IMR-90 (cell line): ENCODE results near the gene PSKH1. TPM values are rescaled to one million over a fixed set of nuclear protein-coding genes. Genes with fewer than 3 reads are reported as not detected.

Experiments used
- ATAC-seq: fragments of 200-7000 bp; cut with Tn5 transposase; 2 replicates; pipeline ENCODE4 v1.9.1; 2020; ENCODE audit warnings: low read depth, mild to moderate bottlenecking, moderate library complexity
- BruUV-seq: library from RNA; stranded (reverse); fragments of 400-500 nt; replicated peaks from 2 replicates; lab custom pipeline; 2021; lab: Mats Ljungman, UMichigan
- CTCF ChIA-PET: fragments of 300-600 bp; formaldehyde crosslinking; extraction: SDS; loops from one replicate; lab custom pipeline; 2021; ENCODE audit warnings: antibody characterized with exemption; lab: Yijun Ruan, JAX
- POLR2A ChIA-PET: fragments of 300-600 bp; sonication (Branson Sonifier 250); formaldehyde crosslinking; loops from one replicate; lab custom pipeline; 2022; ENCODE audit warnings: antibody characterized with exemption; ENCODE audit not compliant: unreplicated experiment; lab: Charles Lee
- DNase-seq: peaks from one replicate; pipeline ENCODE4 v3.0.0; 2013
- H2AFZ ChIP-seq: replicated peaks from 2 replicates; pipeline ENCODE3; 2013; ENCODE audit warnings: low read length, mild to moderate bottlenecking; ENCODE audit not compliant: poor library complexity
- H2AK5ac ChIP-seq: 2 replicates; pipeline ENCODE4 v1.6.1; 2013; ENCODE audit warnings: low read depth, low read length, inconsistent platforms
- H2AK9ac ChIP-seq: replicated peaks from 2 replicates; pipeline ENCODE3; 2013; ENCODE audit warnings: mild to moderate bottlenecking, low read depth, low read length, moderate library complexity; ENCODE audit not compliant: poor library complexity
- H2BK120ac ChIP-seq: 2 replicates; pipeline ENCODE4 v1.6.1; 2013; ENCODE audit warnings: low read depth, low read length, inconsistent platforms
- H2BK15ac ChIP-seq: 3 replicates; pipeline ENCODE4 v1.6.1; 2013; ENCODE audit warnings: low read depth, low read length, inconsistent platforms
- H2BK20ac ChIP-seq: 2 replicates; pipeline ENCODE4 v1.6.1; 2013; ENCODE audit warnings: low read depth, mild to moderate bottlenecking, inconsistent platforms, low read length, moderate library complexity
- H2BK5ac ChIP-seq: 2 replicates; pipeline ENCODE4 v1.6.1; 2013; ENCODE audit warnings: mild to moderate bottlenecking, low read depth, low read length, inconsistent platforms; ENCODE audit not compliant: poor library complexity, severe bottlenecking
- H3K14ac ChIP-seq: replicated peaks from 2 replicates; pipeline ENCODE4 v1.6.1; 2013; ENCODE audit warnings: low read depth, low read length, inconsistent platforms
- H3K18ac ChIP-seq: 2 replicates; pipeline ENCODE4 v1.6.1; 2013; ENCODE audit warnings: low read depth, low read length, control low read depth
- H3K23ac ChIP-seq: 2 replicates; pipeline ENCODE4 v1.6.1; 2013; ENCODE audit warnings: low read depth, low read length, inconsistent platforms
- H3K27ac ChIP-seq: 2 replicates; pipeline ENCODE4 v1.5.1; 2013; ENCODE audit warnings: mild to moderate bottlenecking, control low read depth, low read length; ENCODE audit not compliant: insufficient read depth
- H3K27me3 ChIP-seq: 2 replicates; pipeline ENCODE4 v1.6.1; 2013; ENCODE audit warnings: low read length; ENCODE audit not compliant: control insufficient read depth, insufficient read depth
- H3K36me3 ChIP-seq: 2 replicates; pipeline ENCODE4 v1.6.1; 2013; ENCODE audit warnings: low read length, mixed read lengths; ENCODE audit not compliant: control insufficient read depth, insufficient read depth
- H3K4ac ChIP-seq: 2 replicates; pipeline ENCODE4 v1.6.1; 2013; ENCODE audit warnings: low read depth, low read length, inconsistent platforms
- H3K4me1 ChIP-seq: 2 replicates; pipeline ENCODE4 v1.6.1; 2013; ENCODE audit warnings: low read length, mixed read lengths; ENCODE audit not compliant: control insufficient read depth, insufficient read depth
- H3K4me2 ChIP-seq: 2 replicates; pipeline ENCODE4 v1.6.1; 2013; ENCODE audit warnings: low read depth, mild to moderate bottlenecking, control low read depth, low read length, moderate library complexity
- H3K4me3 ChIP-seq: 2 replicates; pipeline ENCODE4 v1.5.1; 2013; ENCODE audit warnings: low read depth, mild to moderate bottlenecking, control low read depth, low read length, moderate library complexity; ENCODE audit not compliant: insufficient read depth
- H3K56ac ChIP-seq: 2 replicates; pipeline ENCODE4 v1.6.1; 2013; ENCODE audit warnings: low read length, inconsistent platforms; ENCODE audit not compliant: insufficient read depth; ENCODE audit errors: extremely low read depth
- H3K79me1 ChIP-seq, 2 experiments: 2 replicates each; pipeline ENCODE4 v1.6.1; 2013; ENCODE audit warnings: low read length in 2 of 2, inconsistent platforms in 1 of 2, low read depth in 1 of 2
- H3K9ac ChIP-seq: 2 replicates; pipeline ENCODE4 v1.6.1; 2013; ENCODE audit warnings: low read depth, low read length, control low read depth
- H3K9me1 ChIP-seq: 2 replicates; pipeline ENCODE4 v1.6.1; 2013; ENCODE audit warnings: low read length, inconsistent platforms; ENCODE audit not compliant: insufficient read depth
- H3K9me3 ChIP-seq: 2 replicates; pipeline ENCODE4 v1.6.1; 2013; ENCODE audit warnings: low read length; ENCODE audit not compliant: control insufficient read depth, insufficient read depth
- H4K20me1 ChIP-seq: 2 replicates; pipeline ENCODE4 v1.6.1; 2013; ENCODE audit warnings: low read length, inconsistent platforms; ENCODE audit not compliant: insufficient read depth
- H4K5ac ChIP-seq: 2 replicates; pipeline ENCODE4 v1.6.1; 2013; ENCODE audit warnings: mild to moderate bottlenecking, low read depth, low read length, control low read depth
- H4K8ac ChIP-seq, 2 experiments: 2 replicates each; pipeline ENCODE4 v1.6.1; 2013; ENCODE audit warnings: low read depth in 2 of 2, low read length in 2 of 2, control low read depth in 1 of 2, inconsistent platforms in 1 of 2
- H4K91ac ChIP-seq: 2 replicates; pipeline ENCODE4 v1.6.1; 2013; ENCODE audit warnings: low read depth, low read length, inconsistent platforms; ENCODE audit not compliant: insufficient read depth
- BHLHE40 ChIP-seq: fragments of 150-350 bp; IDR thresholded peaks from 2 replicates; pipeline ENCODE4 v1.6.1; 2016; ENCODE audit warnings: mild to moderate bottlenecking, low read depth, low read length
- CHD1 ChIP-seq: IDR thresholded peaks from 2 replicates; pipeline ENCODE4 v1.6.1; 2012; ENCODE audit warnings: low read depth, low read length, improper control_type of control experiment
- FOS ChIP-seq: fragments of 150-350 bp; IDR thresholded peaks from 2 replicates; pipeline ENCODE4 v1.6.1; 2016; ENCODE audit warnings: low read depth, low read length
- MAZ ChIP-seq: IDR thresholded peaks from 2 replicates; pipeline ENCODE4 v1.6.1; 2012; ENCODE audit warnings: low read depth, mild to moderate bottlenecking, low read length, improper control_type of control experiment, moderate library complexity, borderline replicate concordance
- MXI1 ChIP-seq: IDR thresholded peaks from 2 replicates; pipeline ENCODE4 v1.6.1; 2012; ENCODE audit warnings: low read depth, mild to moderate bottlenecking, low read length, moderate library complexity, borderline replicate concordance
- POLR2A ChIP-seq: IDR thresholded peaks from 2 replicates; pipeline ENCODE4 v1.6.1; 2012; ENCODE audit warnings: mild to moderate bottlenecking, low read depth, low read length
- RAD21 ChIP-seq: IDR thresholded peaks from 2 replicates; pipeline ENCODE4 v1.6.1; 2012; ENCODE audit warnings: low read length, improper control_type of control experiment
- RFX5 ChIP-seq: IDR thresholded peaks from 2 replicates; pipeline ENCODE4 v1.8.0; 2012; ENCODE audit warnings: low read depth, mild to moderate bottlenecking, low read length, moderate library complexity
- USF2 ChIP-seq: fragments of 150-350 bp; IDR thresholded peaks from 2 replicates; pipeline ENCODE4 v1.6.1; 2017; ENCODE audit warnings: mild to moderate bottlenecking, antibody characterized with exemption, low read length, low read depth
- WGBS, 2 experiments: methylation state at CpG; one replicate each; pipeline versions ENCODE4 v1.1.5 to v1.1.7; 2013; ENCODE audit warnings: missing lambda C conversion rate in 2 of 2; ENCODE audit not compliant: insufficient read length in 1 of 2; ENCODE audit errors: extremely low coverage in 2 of 2; 5-methylcytosine and 5-hydroxymethylcytosine counted together
- dilution Hi-C: fragments of 300-500 bp; cut with HindIII; formaldehyde crosslinking; loops from one replicate; pipeline ENCODE4 v1.14.3; 2018; ENCODE audit warnings: low sequenced_read_pairs; ENCODE audit not compliant: unreplicated experiment
- in situ Hi-C: fragments of 300-500 bp; cut with MboI; formaldehyde crosslinking; loops from 3 replicates; pipeline ENCODE4 v1.14.3; 2019; ENCODE audit warnings: low sequenced_read_pairs, inconsistent platforms, mixed read lengths
- intact Hi-C: fragments of 100-400 bp; cut with micrococcal nuclease; formaldehyde crosslinking; loops from 2 replicates; pipeline ENCODE4 v1.10.0; 2022
- polyA plus RNA-seq, 3 experiments: library from polyadenylated mRNA; depleted of rRNA; stranded (reverse); fragments of >200 nt; gene quantifications; 2 replicates each; pipeline ENCODE4 v1.2.3, GENCODE V29; 2012; ENCODE audit warnings: low replicate concordance in 1 of 3
- total RNA-seq: library from RNA; depleted of rRNA; stranded (reverse); fragments of >200 nt; gene quantifications from 2 replicates; pipeline ENCODE4 v1.2.3, GENCODE V29; 2012

The PSKH1 gene
- total and polyA plus RNA-seq, 2 of the 4 experiments (the other 2 are of a cell fraction) = 11.5 to 26.7 TPM

GRCh38 chr16:67872631-67873434, 20.2 kb upstream of the PSKH1 start, which contains the start of gene EDC4:
Gene EDC4, plus strand, starts transcription at chr16:67873052. Its CDS starts 210 bp downstream, at chr16:67873262.
- peaks cover 49% of the 10 kb centered on the region for H4K20me1 ChIP-seq
- peak within 1 kb of the TSS; percentile 89 for H3K4me3 ChIP-seq
- peak within 1 kb of the TSS; percentile 74 for H2AK5ac ChIP-seq
- peak within 1 kb of the TSS; percentile 53 for H3K4ac ChIP-seq
- peaks cover 35 to 80% of the 10 kb centered on the region in 2 experiments for H3K79me1 ChIP-seq
- intact Hi-C loops (loop anchor here (2.0 kb wide), 1 partner anchor 26 kb away; the partner anchor contains the start of genes CENPT and NUTF2), in situ Hi-C loops (no loop called here), dilution Hi-C loops (no loop called here)
- no peak within 1 kb of the TSS for H2BK20ac ChIP-seq
- ChIA-PET POLR2A (no interaction called here), CTCF (interaction anchor here (1.2 kb wide), 1 partner anchor 203 kb away, joined by 3 read pairs; no protein-coding TSS in a partner anchor)
- peak within 1 kb of the TSS; percentile 19 for H3K23ac ChIP-seq
- H3K9me3 ChIP-seq = no peaks in the 10 kb centered on the region
- H2AFZ ChIP-seq = peak within 1 kb of the TSS; percentile 95
- peak within 1 kb of the TSS; percentile 84 for H2AK9ac ChIP-seq
- ATAC-seq (peak; percentile 91), DNase-seq (peak; percentile 78)
- H3K4me1 ChIP-seq = peaks cover 10% of the 10 kb centered on the region
- H4K5ac ChIP-seq = peak within 1 kb of the TSS; percentile 78
- peak within 1 kb of the TSS; percentile 59 for H2BK5ac ChIP-seq
- H3K14ac ChIP-seq = peak within 1 kb of the TSS; percentile 67
- 3% methylated on average over 37 of the region's 72 CpGs; no CpG with 5 or more reads in 1 of the 2 experiments for WGBS, 2 experiments
- H4K8ac ChIP-seq = peak within 1 kb of the TSS; percentile 64 to 92
- peak within 1 kb of the TSS; percentile 36; the same call in 1 of the 2 replicates for H4K91ac ChIP-seq
- H3K4me2 ChIP-seq = peak within 1 kb of the TSS; percentile 95
- H3K9me1 ChIP-seq = peaks cover 18% of the 10 kb centered on the region
- no TSS peak for BruUV-seq
- H2BK15ac ChIP-seq = no peak within 1 kb of the TSS
- H2BK120ac ChIP-seq = no peak within 1 kb of the TSS
- H3K56ac ChIP-seq = peak within 1 kb of the TSS; percentile 80
- H3K27ac ChIP-seq = peak within 1 kb of the TSS; percentile 82
- H3K18ac ChIP-seq = no peak within 1 kb of the TSS; the same call in 1 of the 2 replicates
- no peaks in the 10 kb centered on the region for H3K27me3 ChIP-seq
- H3K9ac ChIP-seq = peak within 1 kb of the TSS; percentile 95
- H3K36me3 ChIP-seq = peaks cover 50% of the 10 kb centered on the region
- no peak for TF ChIP-seq BHLHE40
- TF ChIP-seq FOS = no peak
- no peak; the same call in 1 of the 2 replicates for TF ChIP-seq RAD21
- peak; percentile 99 for TF ChIP-seq MAZ
- TF ChIP-seq CHD1 = 0 out of 2 replicates have a peak, but pooled peaks have one; percentile 62
- 0 out of 2 replicates have a peak, but pooled peaks have one; percentile 69 for TF ChIP-seq MXI1
- TF ChIP-seq USF2 = 0 out of 2 replicates have a peak, but pooled peaks have one; percentile 3
- peak; percentile 73 for TF ChIP-seq POLR2A
- no peak; the same call in 1 of the 2 replicates for TF ChIP-seq RFX5
